GM10266 (cell line): Measurements from ENCODE around the gene ETV2.
A peak's percentile ranks its signal among the peaks of the same experiment; 100 is the strongest.

Experiments used
- DNase-seq: peaks from one replicate; pipeline ENCODE4 v3.0.0; 2012; ENCODE audit errors: extremely low spot score
- CTCF ChIP-seq: IDR thresholded peaks from 2 replicates; pipeline ENCODE4 v1.5.1; 2012; ENCODE audit warnings: mild to moderate bottlenecking, low read depth; ENCODE audit not compliant: control insufficient read depth, insufficient read depth; ENCODE audit errors: missing control alignments

ETV2 gene

DNA sequence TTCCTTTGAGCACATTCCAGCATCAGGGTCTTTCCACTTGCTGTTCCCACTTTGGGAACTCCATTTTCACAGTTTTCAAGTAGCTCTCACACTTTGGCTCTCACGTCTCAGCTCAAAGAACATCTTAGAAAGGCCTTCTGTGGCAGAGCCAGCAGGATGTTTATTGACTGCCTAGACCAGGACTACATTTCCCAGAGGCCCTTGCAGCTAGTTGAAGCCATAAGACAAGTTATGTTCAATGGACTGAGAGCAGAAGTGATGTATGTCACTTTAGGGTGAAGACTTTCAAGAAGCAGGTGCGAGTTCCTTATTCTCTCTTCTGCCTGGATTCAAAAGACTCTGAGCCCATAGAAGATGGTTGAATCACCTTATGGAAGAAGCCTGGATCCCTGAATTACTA lies 33.3 kb upstream of the ETV2 start:
- DNase-seq: no peak
- TF ChIP-seq CTCF: no peak

GRCh38 chr19:35609851-35610353 lies 31.6 kb upstream of the ETV2 start:
- no peak for TF ChIP-seq CTCF
- peak; percentile 40 for DNase-seq

- DNase-seq: no peak
- TF ChIP-seq CTCF: no peak
Measured at GRCh38 chr19:35612224-35612558, 29.4 kb upstream of the ETV2 start.

GRCh38 chr19:35612559-35613321 lies 28.8 kb upstream of the ETV2 start, which contains the start of gene HAUS5:
HAUS5 (plus strand) TSS chr19:35612735; CDS start chr19:35612795, 60 bp downstream.
- no peak for TF ChIP-seq CTCF
- peak; percentile 94 for DNase-seq

DNA sequence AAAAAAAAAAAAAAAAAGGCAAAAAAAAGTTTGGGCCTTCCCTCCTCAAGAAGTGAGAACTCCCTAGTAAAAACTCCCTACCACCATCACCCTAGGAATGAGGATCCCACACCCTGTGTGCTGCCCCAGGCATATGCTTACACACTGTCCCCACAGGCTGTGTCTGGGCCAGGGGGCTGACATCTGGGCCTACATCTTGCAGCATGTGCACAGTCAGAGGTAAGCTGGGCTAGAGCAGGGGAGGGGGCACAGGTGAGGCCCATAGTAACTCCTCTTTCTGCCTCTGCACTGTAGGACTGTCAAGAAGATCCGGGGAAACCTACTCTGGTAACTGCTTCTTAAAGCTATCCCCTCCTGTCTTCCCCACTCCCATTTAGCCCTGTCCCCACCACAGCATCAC lies 28.0 kb upstream of the ETV2 start:
- no peak for TF ChIP-seq CTCF
- no peak for DNase-seq

DNA sequence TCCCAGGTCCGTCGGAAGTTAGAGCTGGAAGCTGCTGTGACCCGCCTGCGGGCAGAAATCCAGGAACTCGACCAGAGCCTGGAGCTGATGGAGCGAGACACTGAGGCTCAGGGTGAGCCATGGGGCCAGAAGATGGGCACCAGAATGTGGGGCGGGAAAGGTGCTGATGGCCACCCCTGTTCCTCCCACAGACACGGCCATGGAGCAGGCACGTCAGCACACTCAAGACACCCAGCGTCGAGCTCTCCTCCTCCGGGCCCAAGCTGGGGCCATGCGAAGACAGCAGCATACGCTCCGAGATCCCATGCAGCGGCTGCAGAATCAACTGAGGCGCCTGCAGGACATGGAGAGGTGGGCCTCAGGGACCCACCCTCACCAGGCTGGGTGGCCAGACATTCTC lies 26.5 kb upstream of the ETV2 start:
- TF ChIP-seq CTCF: no peak
- no peak for DNase-seq

- no peak for TF ChIP-seq CTCF
- DNase-seq: no peak
Measured at GRCh38 chr19:35618857-35619256, 22.7 kb upstream of the ETV2 start.
